ENCODE data around the gene VASH1. TPM values are rescaled to one million over a fixed set of nuclear protein-coding genes. Genes with fewer than 3 reads are reported as not detected.
A peak's percentile ranks its signal among the peaks of the same experiment; 100 is the strongest.

The VASH1 gene
- total RNA-seq, 1 experiment from 2014 or later = 3.5 TPM

- DNase-seq (ENCODE audit: low spot score) = peak; percentile 75
These were observed 23.6 kb downstream of the VASH1 start for GRCh38 chr14:76784881-76785280.

GRCh38 chr14:76786601-76787000 lies 25.3 kb downstream of the VASH1 start:
- DNase-seq (ENCODE audit: low spot score) = no peak

- no peak for DNase-seq (ENCODE audit: low spot score)
These were observed 31.2 kb downstream of the VASH1 start for GRCh38 chr14:76792422-76792821.

- no peak for DNase-seq (ENCODE audit: low spot score)
These were observed 32.1 kb downstream of the VASH1 start for GRCh38 chr14:76793324-76793723.

GRCh38 chr14:76793956-76794355 lies 32.7 kb downstream of the VASH1 start:
- no peak for DNase-seq (ENCODE audit: low spot score)

- no peak for DNase-seq (ENCODE audit: low spot score)
These were observed 45.2 kb downstream of the VASH1 start for GRCh38 chr14:76806446-76806845.

GRCh38 chr14:76808011-76808410 lies 46.7 kb downstream of the VASH1 start:
- no peak for DNase-seq (ENCODE audit: low spot score)

- no peak for DNase-seq (ENCODE audit: low spot score)
These were observed 47.7 kb downstream of the VASH1 start for GRCh38 chr14:76808990-76809389.

GRCh38 chr14:76810525-76810924 lies 49.3 kb downstream of the VASH1 start:
- DNase-seq (ENCODE audit: low spot score) = no peak

- DNase-seq (ENCODE audit: low spot score) = no peak
These were observed 49.7 kb downstream of the VASH1 start for GRCh38 chr14:76810953-76811400.

GRCh38 chr14:76811561-76811960 lies 50.3 kb downstream of the VASH1 start:
- DNase-seq (ENCODE audit: low spot score) = no peak

- DNase-seq (ENCODE audit: low spot score) = peak; percentile 0
These were observed 50.8 kb downstream of the VASH1 start for GRCh38 chr14:76812093-76812421.

- DNase-seq (ENCODE audit: low spot score) = peak; percentile 78
These were observed 51.4 kb downstream of the VASH1 start, which contains the start of gene ANGEL1 for GRCh38 chr14:76812422-76813383. TSS of gene ANGEL1 (minus strand) at chr14:76812882. CDS start at chr14:76812827, 55 bp downstream.

- DNase-seq (ENCODE audit: low spot score) = no peak
These were observed 53.7 kb downstream of the VASH1 start for GRCh38 chr14:76814726-76815645.

GRCh38 chr14:76820700-76821099 lies 59.4 kb downstream of the VASH1 start:
- DNase-seq (ENCODE audit: low spot score) = no peak

GRCh38 chr14:76826122-76826521 lies 64.9 kb downstream of the VASH1 start, which contains the start of gene LRRC74A:
TSS of gene LRRC74A (plus strand) at chr14:76826408. CDS start at chr14:76826698, 290 bp downstream.
- no peak for DNase-seq (ENCODE audit: low spot score)

- no peak for DNase-seq (ENCODE audit: low spot score)
These were observed 66.5 kb downstream of the VASH1 start for GRCh38 chr14:76827696-76828296.

- DNase-seq (ENCODE audit: low spot score) = no peak
These were observed 67.2 kb downstream of the VASH1 start for GRCh38 chr14:76828339-76829012.

GRCh38 chr14:76829013-76829365 lies 67.7 kb downstream of the VASH1 start:
- no peak for DNase-seq (ENCODE audit: low spot score)

GRCh38 chr14:76829650-76830421 lies 68.6 kb downstream of the VASH1 start:
- no peak for DNase-seq (ENCODE audit: low spot score)

GRCh38 chr14:76830556-76830955 lies 69.3 kb downstream of the VASH1 start:
- DNase-seq (ENCODE audit: low spot score) = no peak
